HepG2 (cell line): Measurements from ENCODE around the gene EPC1. TPM values are rescaled to one million over a fixed set of nuclear protein-coding genes. Genes with fewer than 3 reads are reported as not detected.

Source experiments
- ATAC-seq: fragments of 200-7000 bp; cut with Tn5 transposase; 3 replicates; pipeline ENCODE4 v1.9.1; 2020; ENCODE audit warnings: mild to moderate bottlenecking, moderate library complexity
- BruUV-seq: library from RNA; stranded (reverse); fragments of 400-500 nt; replicated peaks from 2 replicates; lab custom pipeline; 2021; lab: Mats Ljungman, UMichigan
- CTCF ChIA-PET: fragments of 300-600 bp; formaldehyde crosslinking; extraction: SDS; loops from one replicate; lab custom pipeline; 2021; ENCODE audit warnings: low total read pairs, inconsistent platforms, low intra/inter-chr PET ratio; lab: Yijun Ruan, JAX
- POLR2A ChIA-PET: fragments of 350-600 bp; sonication (Branson Sonifier 250); formaldehyde crosslinking; loops from one replicate; lab custom pipeline; 2020; ENCODE audit warnings: antibody characterized with exemption, inconsistent platforms; lab: Yijun Ruan, JAX
- DNase-seq: peaks from one replicate; pipeline ENCODE4 v3.0.0-alpha.2; 2015; ENCODE audit warnings: low spot score
- FAIRE-seq: peaks from 3 replicates; lab custom pipeline; 2011; peaks lifted over from hg19 to GRCh38; lab: Jason Lieb, UNC
- H2AFZ ChIP-seq: one replicate; pipeline ENCODE4 v1.6.1; 2011; ENCODE audit warnings: low read length, inconsistent platforms
- H3K27ac ChIP-seq: fragments of 300-600 bp; 3 replicates; pipeline ENCODE4 v1.8.0; 2011; ENCODE audit warnings: mixed run types, mild to moderate bottlenecking, mixed read lengths, low read length, inconsistent platforms; ENCODE audit not compliant: insufficient read depth; ENCODE audit errors: extremely low read length
- H3K27me3 ChIP-seq, 2 experiments: fragments of 200-600 bp in 1 of 2; 2 replicates in 1 of 2; 3 replicates in 1 of 2; pipeline versions ENCODE4 v1.6.0 to v1.8.0; 2011; ENCODE audit warnings: low read length in 2 of 2, mild to moderate bottlenecking in 2 of 2, moderate library complexity in 2 of 2, inconsistent platforms in 1 of 2; ENCODE audit not compliant: insufficient read depth in 2 of 2, control insufficient read depth in 1 of 2
- H3K36me3 ChIP-seq, 2 experiments: fragments of 200-600 bp in 1 of 2; replicated peaks in 1 of 2; 2 replicates in 1 of 2; 3 replicates in 1 of 2; pipeline versions ENCODE4 v1.5.1 to v1.8.0; 2011; ENCODE audit warnings: low read length in 2 of 2, inconsistent platforms in 1 of 2; ENCODE audit not compliant: insufficient read depth in 2 of 2, control insufficient read depth in 1 of 2
- H3K4me1 ChIP-seq: 2 replicates; pipeline ENCODE4 v1.5.1; 2012; ENCODE audit warnings: low read length, inconsistent platforms; ENCODE audit not compliant: insufficient read depth
- H3K4me2 ChIP-seq: 2 replicates; pipeline ENCODE4 v1.6.0; 2011; ENCODE audit warnings: low read depth, low read length, inconsistent platforms
- H3K4me3 ChIP-seq, 3 experiments: fragments of 200-600 bp in 1 of 3; sonication (generic), shearing (Covaris generic) in 1 of 3; replicated peaks in 1 of 3; 2 replicates each; pipeline ENCODE4 v1.5.1; 2011 to 2016; ENCODE audit warnings: low read length in 3 of 3, inconsistent platforms in 2 of 3, low read depth in 2 of 3, mild to moderate bottlenecking in 2 of 3, control low read depth in 1 of 3, mixed read lengths in 1 of 3; ENCODE audit not compliant: insufficient read depth in 1 of 3
- H3K79me2 ChIP-seq: one replicate; pipeline ENCODE4 v1.6.1; 2011; ENCODE audit warnings: low read length, inconsistent platforms; ENCODE audit not compliant: insufficient read depth
- H3K9ac ChIP-seq: 2 replicates; pipeline ENCODE4 v1.6.0; 2011; ENCODE audit warnings: mild to moderate bottlenecking, low read depth, low read length, inconsistent platforms; ENCODE audit not compliant: insufficient read depth
- H3K9me3 ChIP-seq: 2 replicates; pipeline ENCODE4 v1.5.1; 2012; ENCODE audit warnings: mild to moderate bottlenecking, low read length
- H4K20me1 ChIP-seq: 2 replicates; pipeline ENCODE4 v1.6.0; 2011; ENCODE audit warnings: inconsistent platforms, mild to moderate bottlenecking, low read length, moderate library complexity; ENCODE audit not compliant: insufficient read depth
- ATF1 ChIP-seq: IDR thresholded peaks from 2 replicates; pipeline ENCODE4 v1.6.1; 2016; ENCODE audit warnings: mild to moderate bottlenecking, control low read depth
- GABPB1 ChIP-seq: IDR thresholded peaks from 2 replicates; pipeline ENCODE4 v1.6.1; 2016; ENCODE audit warnings: mild to moderate bottlenecking, missing genetic modification reagents, moderate library complexity, missing compliant biosample characterization
- NFE2 ChIP-seq: sonication (generic); formaldehyde crosslinking; IDR thresholded peaks from 2 replicates; pipeline ENCODE4 v1.4.0; 2020; ENCODE audit warnings: missing genetic modification reagents
- POLR2G ChIP-seq: fragments of 200-400 bp; formaldehyde crosslinking; IDR thresholded peaks from 2 replicates; pipeline ENCODE4 v1.6.1; 2018; ENCODE audit warnings: mild to moderate bottlenecking, low read depth, low read length, moderate library complexity
- RBFOX2 ChIP-seq: fragments of 200-400 bp; formaldehyde crosslinking; IDR thresholded peaks from 2 replicates; pipeline ENCODE4 v1.6.1; 2017; ENCODE audit warnings: low read depth, mild to moderate bottlenecking, low read length
- REPIN1 ChIP-seq: sonication (generic); formaldehyde crosslinking; IDR thresholded peaks from 2 replicates; pipeline ENCODE4 v1.8.0; 2022; ENCODE audit warnings: missing genetic modification reagents, low read depth, mild to moderate bottlenecking, borderline replicate concordance
- ZNF24 ChIP-seq: fragments of 450-650 bp; IDR thresholded peaks from 2 replicates; pipeline ENCODE4 v1.6.1; 2017; ENCODE audit warnings: antibody characterized with exemption, mild to moderate bottlenecking
- ZNF713 ChIP-seq: sonication (generic); formaldehyde crosslinking; IDR thresholded peaks from 2 replicates; pipeline ENCODE4 v1.4.0; 2020; ENCODE audit warnings: mild to moderate bottlenecking, missing genetic modification reagents
- ZNF775 ChIP-seq: sonication (generic); formaldehyde crosslinking; IDR thresholded peaks from 2 replicates; pipeline ENCODE4 v1.4.0; 2020; ENCODE audit warnings: missing genetic modification reagents, mild to moderate bottlenecking, moderate library complexity, borderline replicate concordance
- WGBS: methylation state at CpG from one replicate; pipeline ENCODE4 v1.1.6; 2017; ENCODE audit warnings: low lambda C conversion rate; 5-methylcytosine and 5-hydroxymethylcytosine counted together
- in situ Hi-C: cut with HindIII; loops from 2 replicates; pipeline ENCODE4 v1.10.0; 2017; ENCODE audit warnings: low pct_unique_long_range_greater_than_20kb; ENCODE audit not compliant: extremely low pct_ligation_motif_present
- intact Hi-C: fragments of 100-400 bp; cut with micrococcal nuclease; formaldehyde crosslinking; loops from one replicate; pipeline ENCODE4 v1.10.0; 2022; ENCODE audit not compliant: unreplicated experiment
- polyA plus RNA-seq, 8 experiments: library from polyadenylated mRNA; depleted of rRNA in 3 of 8; stranded (reverse) in 7 of 8; unstranded in 1 of 8; fragments of >200 nt; fragmentation: Illumina TruSeq in 4 of 8; extraction: Trizol in 4 of 8; gene quantifications; 2 replicates each; pipeline versions ENCODE4 v1.2.1 to v1.2.3, GENCODE V29; 2011 to 2016; ENCODE audit warnings: low read depth in 4 of 8, missing spikeins in 1 of 8, mixed read lengths in 1 of 8; ENCODE audit not compliant: insufficient read depth in 1 of 8
- total RNA-seq, 5 experiments: library from RNA; depleted of rRNA; stranded (reverse); fragments of >200 nt; fragmentation: Illumina TruSeq; extraction: Trizol; gene quantifications; 2 replicates each; pipeline ENCODE4 v1.2.3, GENCODE V29; 2016; ENCODE audit warnings: low read depth in 1 of 5
- TF ChIP-seq, protein P1 (sequence below): sonication (generic); formaldehyde crosslinking; IDR thresholded peaks from 2 replicates; pipeline ENCODE4 v1.4.0; 2020; ENCODE audit warnings: missing genetic modification reagents; ENCODE audit errors: not compliant biosample characterization
- TF ChIP-seq, protein P2 (sequence below): sonication (generic); formaldehyde crosslinking; IDR thresholded peaks from 2 replicates; pipeline ENCODE4 v1.5.1; 2020; ENCODE audit warnings: mild to moderate bottlenecking, moderate library complexity, missing genetic modification reagents
- TF ChIP-seq, protein P3 (sequence below): sonication (generic); formaldehyde crosslinking; IDR thresholded peaks from 2 replicates; pipeline ENCODE4 v1.4.0; 2020; ENCODE audit warnings: missing genetic modification reagents

The EPC1 gene
- total and polyA plus RNA-seq, 2 of the 13 experiments (the other 11 are each of a cell fraction or from before 2014, with no cell fraction given) = 28.7 to 44.2 TPM

GRCh38 chr10:32293581-32293980 is 53.4 kb downstream of the EPC1 start (continued):
- TF ChIP-seq, protein P1, sequence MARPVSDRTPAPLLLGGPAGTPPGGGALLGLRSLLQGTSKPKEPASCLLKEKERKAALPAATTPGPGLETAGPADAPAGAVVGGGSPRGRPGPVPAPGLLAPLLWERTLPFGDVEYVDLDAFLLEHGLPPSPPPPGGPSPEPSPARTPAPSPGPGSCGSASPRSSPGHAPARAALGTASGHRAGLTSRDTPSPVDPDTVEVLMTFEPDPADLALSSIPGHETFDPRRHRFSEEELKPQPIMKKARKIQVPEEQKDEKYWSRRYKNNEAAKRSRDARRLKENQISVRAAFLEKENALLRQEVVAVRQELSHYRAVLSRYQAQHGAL (CRISPR knock-in tag) = no peak
- TF ChIP-seq ZNF713 (CRISPR knock-in tag) (no peak), RBFOX2 (no peak), POLR2G (no peak)
- TF ChIP-seq, protein P2, sequence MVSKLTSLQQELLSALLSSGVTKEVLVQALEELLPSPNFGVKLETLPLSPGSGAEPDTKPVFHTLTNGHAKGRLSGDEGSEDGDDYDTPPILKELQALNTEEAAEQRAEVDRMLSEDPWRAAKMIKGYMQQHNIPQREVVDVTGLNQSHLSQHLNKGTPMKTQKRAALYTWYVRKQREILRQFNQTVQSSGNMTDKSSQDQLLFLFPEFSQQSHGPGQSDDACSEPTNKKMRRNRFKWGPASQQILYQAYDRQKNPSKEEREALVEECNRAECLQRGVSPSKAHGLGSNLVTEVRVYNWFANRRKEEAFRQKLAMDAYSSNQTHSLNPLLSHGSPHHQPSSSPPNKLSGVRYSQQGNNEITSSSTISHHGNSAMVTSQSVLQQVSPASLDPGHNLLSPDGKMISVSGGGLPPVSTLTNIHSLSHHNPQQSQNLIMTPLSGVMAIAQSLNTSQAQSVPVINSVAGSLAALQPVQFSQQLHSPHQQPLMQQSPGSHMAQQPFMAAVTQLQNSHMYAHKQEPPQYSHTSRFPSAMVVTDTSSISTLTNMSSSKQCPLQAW (CRISPR knock-in tag) = no peak
- TF ChIP-seq, all 625 proteins: peak for 0

DNA sequence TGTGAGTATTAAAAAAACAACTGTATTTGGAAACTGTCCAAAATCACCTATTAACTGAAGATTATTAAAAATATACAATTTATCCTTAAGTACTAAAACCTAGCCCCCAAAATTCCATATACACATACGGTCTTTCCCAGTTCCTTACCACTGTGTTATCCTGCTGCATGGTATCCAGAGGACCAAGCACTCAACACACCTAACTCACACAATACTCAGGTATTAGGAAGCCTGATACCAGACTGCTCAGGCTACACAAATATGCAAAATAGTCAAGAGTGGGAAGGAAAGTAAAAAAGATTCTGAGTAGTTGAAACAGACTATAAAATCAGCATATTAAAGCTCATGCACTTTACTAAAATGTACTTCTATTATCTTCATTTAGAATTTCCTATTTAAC is 67.2 kb downstream of the EPC1 start:
- intact Hi-C loops = no loop called here
- no peak for DNase-seq
- H3K79me2 ChIP-seq = no peaks in the 10 kb centered on the region
- no peaks in the 10 kb centered on the region for H3K9me3 ChIP-seq
- no peaks in the 10 kb centered on the region for H4K20me1 ChIP-seq
- H3K4me1 ChIP-seq = no peaks in the 10 kb centered on the region
- H3K36me3 ChIP-seq = peaks cover 1 to 44% of the 10 kb centered on the region in 2 experiments; a peak in 3 of 5 replicates
- no peak overlapping the region for H3K27ac ChIP-seq
- WGBS = 100% methylated on average over 1 of the region's 1 CpG
- no peak for FAIRE-seq
- no peaks in the 10 kb centered on the region for H3K27me3 ChIP-seq
- H3K9ac ChIP-seq = no peak overlapping the region
- ChIA-PET POLR2A (no interaction called here), CTCF (no interaction called here)
- no peak overlapping the region for H2AFZ ChIP-seq
- in situ Hi-C loops = no loop called here
- H3K4me3 ChIP-seq = no peak overlapping the region
- no peak for ATAC-seq
- no peak overlapping the region for H3K4me2 ChIP-seq
- BruUV-seq = no TSS peak
- no peak for TF ChIP-seq ZNF24
- TF ChIP-seq GABPB1 (CRISPR knock-in tag) = no peak
- no peak for TF ChIP-seq ZNF775 (CRISPR knock-in tag)
- TF ChIP-seq, protein P3, sequence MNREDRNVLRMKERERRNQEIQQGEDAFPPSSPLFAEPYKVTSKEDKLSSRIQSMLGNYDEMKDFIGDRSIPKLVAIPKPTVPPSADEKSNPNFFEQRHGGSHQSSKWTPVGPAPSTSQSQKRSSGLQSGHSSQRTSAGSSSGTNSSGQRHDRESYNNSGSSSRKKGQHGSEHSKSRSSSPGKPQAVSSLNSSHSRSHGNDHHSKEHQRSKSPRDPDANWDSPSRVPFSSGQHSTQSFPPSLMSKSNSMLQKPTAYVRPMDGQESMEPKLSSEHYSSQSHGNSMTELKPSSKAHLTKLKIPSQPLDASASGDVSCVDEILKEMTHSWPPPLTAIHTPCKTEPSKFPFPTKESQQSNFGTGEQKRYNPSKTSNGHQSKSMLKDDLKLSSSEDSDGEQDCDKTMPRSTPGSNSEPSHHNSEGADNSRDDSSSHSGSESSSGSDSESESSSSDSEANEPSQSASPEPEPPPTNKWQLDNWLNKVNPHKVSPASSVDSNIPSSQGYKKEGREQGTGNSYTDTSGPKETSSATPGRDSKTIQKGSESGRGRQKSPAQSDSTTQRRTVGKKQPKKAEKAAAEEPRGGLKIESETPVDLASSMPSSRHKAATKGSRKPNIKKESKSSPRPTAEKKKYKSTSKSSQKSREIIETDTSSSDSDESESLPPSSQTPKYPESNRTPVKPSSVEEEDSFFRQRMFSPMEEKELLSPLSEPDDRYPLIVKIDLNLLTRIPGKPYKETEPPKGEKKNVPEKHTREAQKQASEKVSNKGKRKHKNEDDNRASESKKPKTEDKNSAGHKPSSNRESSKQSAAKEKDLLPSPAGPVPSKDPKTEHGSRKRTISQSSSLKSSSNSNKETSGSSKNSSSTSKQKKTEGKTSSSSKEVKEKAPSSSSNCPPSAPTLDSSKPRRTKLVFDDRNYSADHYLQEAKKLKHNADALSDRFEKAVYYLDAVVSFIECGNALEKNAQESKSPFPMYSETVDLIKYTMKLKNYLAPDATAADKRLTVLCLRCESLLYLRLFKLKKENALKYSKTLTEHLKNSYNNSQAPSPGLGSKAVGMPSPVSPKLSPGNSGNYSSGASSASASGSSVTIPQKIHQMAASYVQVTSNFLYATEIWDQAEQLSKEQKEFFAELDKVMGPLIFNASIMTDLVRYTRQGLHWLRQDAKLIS (CRISPR knock-in tag) = no peak
- no peak for TF ChIP-seq ATF1 (CRISPR knock-in tag)
- no peak for TF ChIP-seq NFE2 (CRISPR knock-in tag)
- TF ChIP-seq REPIN1 = no peak
